Measurements from ENCODE around the gene IL1B.

Gene IL1B

GRCh38 chr2:112794841-112795240, 41.7 kb downstream of the IL1B start:
- Histone ChIP-seq H3K27me3 (ENCODE audit: insufficient read depth, poor library complexity, severe bottlenecking) (no peaks in the 10 kb centered on the region), H3K4me3 (ENCODE audit: severe bottlenecking) (no peak overlapping the region), H3K27ac (ENCODE audit: poor library complexity, severe bottlenecking) (peak overlapping the region; percentile 99), H3K4me1 (ENCODE audit: insufficient read depth, poor library complexity, severe bottlenecking) (peaks cover 35% of the 10 kb centered on the region), H3K36me3 (ENCODE audit: low read depth) (no peaks in the 10 kb centered on the region), H3K9me3 (ENCODE audit: severe bottlenecking) (no peaks in the 10 kb centered on the region)
- ATAC-seq (ENCODE audit: low read depth), result no peak
- no peak for TF ChIP-seq CTCF (IDR thresholded peaks at IDR 0.05; ENCODE audit: poor library complexity, severe bottlenecking)
- no peak for DNase-seq (ENCODE audit: low spot score)

- Histone ChIP-seq H3K27me3 (ENCODE audit: insufficient read depth, poor library complexity, severe bottlenecking) (no peaks in the 10 kb centered on the region), H3K4me3 (ENCODE audit: severe bottlenecking) (no peak overlapping the region), H3K27ac (ENCODE audit: poor library complexity, severe bottlenecking) (peak overlapping the region; percentile 99), H3K4me1 (ENCODE audit: insufficient read depth, poor library complexity, severe bottlenecking) (peaks cover 32% of the 10 kb centered on the region), H3K36me3 (ENCODE audit: low read depth) (no peaks in the 10 kb centered on the region), H3K9me3 (ENCODE audit: severe bottlenecking) (no peaks in the 10 kb centered on the region)
- TF ChIP-seq CTCF (IDR thresholded peaks at IDR 0.05; ENCODE audit: poor library complexity, severe bottlenecking), result no peak
- DNase-seq (ENCODE audit: low spot score) (peak; percentile 89), ATAC-seq (ENCODE audit: low read depth) (peak; percentile 79)
Measured at GRCh38 chr2:112794131-112794733, 42.3 kb downstream of the IL1B start.

GRCh38 chr2:112793449-112793978, 43.1 kb downstream of the IL1B start:
- Histone ChIP-seq H3K9me3 (ENCODE audit: severe bottlenecking) (no peaks in the 10 kb centered on the region), H3K4me3 (ENCODE audit: severe bottlenecking) (no peak overlapping the region), H3K27me3 (ENCODE audit: insufficient read depth, poor library complexity, severe bottlenecking) (no peaks in the 10 kb centered on the region), H3K27ac (ENCODE audit: poor library complexity, severe bottlenecking) (peak overlapping the region; percentile 99), H3K4me1 (ENCODE audit: insufficient read depth, poor library complexity, severe bottlenecking) (peaks cover 32% of the 10 kb centered on the region), H3K36me3 (ENCODE audit: low read depth) (no peaks in the 10 kb centered on the region)
- DNase-seq (ENCODE audit: low spot score), result no peak
- ATAC-seq (ENCODE audit: low read depth), result peak; percentile 35; the same call in 2 of the 3 replicates
- TF ChIP-seq CTCF (IDR thresholded peaks at IDR 0.05; ENCODE audit: poor library complexity, severe bottlenecking), result no peak

- Histone ChIP-seq H3K36me3 (ENCODE audit: low read depth) (no peaks in the 10 kb centered on the region), H3K4me1 (ENCODE audit: insufficient read depth, poor library complexity, severe bottlenecking) (peaks cover 40% of the 10 kb centered on the region), H3K9me3 (ENCODE audit: severe bottlenecking) (no peaks in the 10 kb centered on the region), H3K4me3 (ENCODE audit: severe bottlenecking) (no peak overlapping the region), H3K27me3 (ENCODE audit: insufficient read depth, poor library complexity, severe bottlenecking) (no peaks in the 10 kb centered on the region), H3K27ac (ENCODE audit: poor library complexity, severe bottlenecking) (peak overlapping the region; percentile 99)
- DNase-seq (ENCODE audit: low spot score), result no peak
- no peak for TF ChIP-seq CTCF (IDR thresholded peaks at IDR 0.05; ENCODE audit: poor library complexity, severe bottlenecking)
- no peak for ATAC-seq (ENCODE audit: low read depth)
Measured at GRCh38 chr2:112792419-112792818, 44.2 kb downstream of the IL1B start.

GRCh38 chr2:112791693-112792230, 44.8 kb downstream of the IL1B start:
- no peak for TF ChIP-seq CTCF (IDR thresholded peaks at IDR 0.05; ENCODE audit: poor library complexity, severe bottlenecking)
- H3K9me3 ChIP-seq (ENCODE audit: severe bottlenecking), result no peaks in the 10 kb centered on the region
- no peaks in the 10 kb centered on the region for H3K36me3 ChIP-seq (ENCODE audit: low read depth)
- H3K27me3 ChIP-seq (ENCODE audit: insufficient read depth, poor library complexity, severe bottlenecking), result no peaks in the 10 kb centered on the region
- ATAC-seq (ENCODE audit: low read depth) (no peak), DNase-seq (ENCODE audit: low spot score) (no peak)
- no peak overlapping the region for H3K4me3 ChIP-seq (ENCODE audit: severe bottlenecking)
- peaks cover 47% of the 10 kb centered on the region for H3K4me1 ChIP-seq (ENCODE audit: insufficient read depth, poor library complexity, severe bottlenecking)
- peak overlapping the region; percentile 99 for H3K27ac ChIP-seq (ENCODE audit: poor library complexity, severe bottlenecking)
